ENCODE results near the gene RANBP3L. TPM values are rescaled to one million over a fixed set of nuclear protein-coding genes. Genes with fewer than 3 reads are reported as not detected.

Gene RANBP3L
- total RNA-seq, 2 experiments from 2014 or later, result not detected

- Mint-ChIP-seq H3K36me3 (ENCODE audit: low read depth) (peaks cover 1% of the 10 kb centered on the region), H3K4me1 (no peaks in the 10 kb centered on the region), H3K27ac (no peak overlapping the region), H3K4me3 (no peak overlapping the region), H3K27me3 (no peaks in the 10 kb centered on the region), H3K9me3 (no peaks in the 10 kb centered on the region)
- POLR2A ChIA-PET, result no interaction called here
- DNase-seq, result no peak
- CTCF ChIA-PET, result interaction anchor here (1.2 kb wide), 1 partner anchor 12 kb away, joined by 3 read pairs; no protein-coding TSS in a partner anchor
These were observed 69.2 kb downstream of the RANBP3L start for GRCh38 chr5:36232533-36232932.

- Mint-ChIP-seq H3K9me3 (no peaks in the 10 kb centered on the region), H3K27ac (no peak overlapping the region), H3K36me3 (ENCODE audit: low read depth) (peaks cover 3% of the 10 kb centered on the region), H3K4me3 (no peak overlapping the region), H3K4me1 (no peaks in the 10 kb centered on the region), H3K27me3 (no peaks in the 10 kb centered on the region)
- ChIA-PET CTCF (interaction anchor here (0.8 to 1.8 kb wide), 4 partner anchors 9 to 151 kb away, joined by 3 to 6 read pairs (median 4); partner anchors contain the start of gene NADK2), POLR2A (no interaction called here)
- DNase-seq, result no peak
These were observed 71.4 kb downstream of the RANBP3L start for GRCh38 chr5:36230151-36230790.

DNA sequence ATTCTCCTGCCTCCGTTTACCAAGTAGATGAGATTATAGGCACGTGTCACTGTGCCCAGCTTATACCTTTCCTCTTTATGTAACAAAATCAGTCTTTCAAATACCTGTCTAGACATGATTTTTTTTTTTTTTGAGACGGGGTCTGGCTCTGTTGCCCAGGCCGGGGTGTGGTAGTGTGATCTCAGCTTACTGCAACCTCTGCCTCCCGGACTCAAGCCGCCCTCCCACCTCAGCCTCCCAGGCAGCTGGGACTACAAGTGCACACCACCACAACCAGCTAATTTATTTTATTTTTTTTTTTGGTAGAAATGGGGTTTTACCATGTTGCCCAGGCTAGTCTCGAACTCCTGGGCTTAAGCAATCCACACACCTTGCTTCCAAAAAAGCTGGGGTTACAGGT lies 73.2 kb downstream of the RANBP3L start:
- Mint-ChIP-seq H3K27me3 (no peaks in the 10 kb centered on the region), H3K4me1 (no peaks in the 10 kb centered on the region), H3K4me3 (no peak overlapping the region), H3K9me3 (no peaks in the 10 kb centered on the region), H3K36me3 (ENCODE audit: low read depth) (peaks cover 7% of the 10 kb centered on the region), H3K27ac (no peak overlapping the region)
- CTCF ChIA-PET, result interaction anchor here (0.6 kb wide), 1 partner anchor 164 kb away, joined by 3 read pairs; no protein-coding TSS in a partner anchor
- no peak for DNase-seq
- POLR2A ChIA-PET, result no interaction called here

DNA sequence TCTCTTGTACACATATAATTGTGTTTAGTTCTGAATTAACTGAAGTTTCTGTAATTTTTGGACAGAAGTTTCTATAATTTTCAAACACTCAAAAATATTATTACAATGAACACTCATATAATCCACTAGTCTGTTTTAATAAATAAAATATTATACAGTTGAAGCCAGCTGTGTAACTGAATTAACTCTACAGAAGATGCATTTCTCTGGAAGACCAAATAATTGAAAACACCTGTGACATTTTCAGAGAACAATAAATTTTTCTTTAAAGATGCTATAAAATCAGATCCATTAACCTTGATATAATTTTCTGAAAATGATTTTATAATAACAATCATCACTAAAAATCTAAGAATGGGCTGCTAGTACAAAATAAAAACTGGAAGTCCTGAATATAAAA lies 74.7 kb downstream of the RANBP3L start:
- Mint-ChIP-seq H3K4me3 (no peak overlapping the region), H3K27ac (no peak overlapping the region), H3K27me3 (no peaks in the 10 kb centered on the region), H3K36me3 (ENCODE audit: low read depth) (peaks cover 7% of the 10 kb centered on the region), H3K9me3 (no peaks in the 10 kb centered on the region), H3K4me1 (no peaks in the 10 kb centered on the region)
- no peak for DNase-seq
- CTCF ChIA-PET, result interaction anchor here (0.6 to 1.6 kb wide), 3 partner anchors 14 to 1887 kb away, joined by 3 to 5 read pairs (median 4); partner anchors contain the start of gene NADK2
- POLR2A ChIA-PET, result no interaction called here

- no peak for DNase-seq
- no peaks in the 10 kb centered on the region for H3K4me1 Mint-ChIP-seq
- H3K4me3 Mint-ChIP-seq, result no peak overlapping the region
- ChIA-PET CTCF (no interaction called here), POLR2A (no interaction called here)
- H3K36me3 Mint-ChIP-seq (ENCODE audit: low read depth), result peaks cover 20% of the 10 kb centered on the region
- H3K9me3 Mint-ChIP-seq, result no peaks in the 10 kb centered on the region
- H3K27me3 Mint-ChIP-seq, result no peaks in the 10 kb centered on the region
- H3K27ac Mint-ChIP-seq, result no peak overlapping the region
These were observed 79.1 kb downstream of the RANBP3L start for GRCh38 chr5:36222620-36223019.

GRCh38 chr5:36217988-36218387 lies 83.7 kb downstream of the RANBP3L start:
- H3K36me3 Mint-ChIP-seq (ENCODE audit: low read depth), result peaks cover 18% of the 10 kb centered on the region

DNA sequence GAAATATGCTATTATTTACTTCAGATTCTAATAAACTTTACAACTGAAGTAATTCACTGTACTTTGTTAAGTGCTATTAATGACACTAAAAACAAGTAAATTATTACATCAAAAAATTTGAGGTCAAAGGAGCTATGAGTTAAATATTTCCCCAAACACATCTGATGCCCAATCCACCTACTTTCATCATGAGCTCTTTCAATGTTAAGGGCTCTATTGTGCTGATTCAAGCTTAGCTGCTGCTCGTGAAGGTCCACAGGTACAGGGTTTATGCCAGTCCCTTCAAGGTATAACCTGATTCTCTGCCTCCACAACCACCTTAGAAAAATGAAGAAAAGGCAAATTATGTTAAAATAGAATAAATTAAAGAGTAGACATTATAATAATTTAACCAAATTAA lies 84.1 kb downstream of the RANBP3L start:
- no peaks in the 10 kb centered on the region for H3K27me3 Mint-ChIP-seq
- H3K9me3 Mint-ChIP-seq, result no peaks in the 10 kb centered on the region
- ChIA-PET CTCF (interaction anchor here (1.3 to 1.5 kb wide), 2 partner anchors 10 to 24 kb away, joined by 4 to 9 read pairs; partner anchors contain the start of gene NADK2), POLR2A (no interaction called here)
- DNase-seq, result no peak
- H3K36me3 Mint-ChIP-seq (ENCODE audit: low read depth), result peaks cover 22% of the 10 kb centered on the region
- no peak overlapping the region for H3K27ac Mint-ChIP-seq
- no peaks in the 10 kb centered on the region for H3K4me1 Mint-ChIP-seq
- no peak overlapping the region for H3K4me3 Mint-ChIP-seq

More at GRCh38 chr5:36217988-36218387, 83.7 kb downstream of the RANBP3L start:
- Mint-ChIP-seq H3K9me3 (no peaks in the 10 kb centered on the region), H3K4me3 (no peak overlapping the region), H3K27ac (no peak overlapping the region), H3K27me3 (no peaks in the 10 kb centered on the region), H3K4me1 (no peaks in the 10 kb centered on the region)
- CTCF ChIA-PET, result interaction anchor here (1.2 to 1.5 kb wide), 2 partner anchors 10 to 24 kb away, joined by 3 to 4 read pairs; partner anchors contain the start of gene NADK2
- POLR2A ChIA-PET, result no interaction called here
- DNase-seq, result no peak

GRCh38 chr5:36215910-36216309 lies 85.8 kb downstream of the RANBP3L start:
- Mint-ChIP-seq H3K4me1 (no peaks in the 10 kb centered on the region), H3K27ac (no peak overlapping the region), H3K27me3 (no peaks in the 10 kb centered on the region), H3K4me3 (no peak overlapping the region), H3K36me3 (ENCODE audit: low read depth) (peaks cover 19% of the 10 kb centered on the region), H3K9me3 (no peaks in the 10 kb centered on the region)
- ChIA-PET CTCF (no interaction called here), POLR2A (no interaction called here)
- DNase-seq, result no peak

DNA sequence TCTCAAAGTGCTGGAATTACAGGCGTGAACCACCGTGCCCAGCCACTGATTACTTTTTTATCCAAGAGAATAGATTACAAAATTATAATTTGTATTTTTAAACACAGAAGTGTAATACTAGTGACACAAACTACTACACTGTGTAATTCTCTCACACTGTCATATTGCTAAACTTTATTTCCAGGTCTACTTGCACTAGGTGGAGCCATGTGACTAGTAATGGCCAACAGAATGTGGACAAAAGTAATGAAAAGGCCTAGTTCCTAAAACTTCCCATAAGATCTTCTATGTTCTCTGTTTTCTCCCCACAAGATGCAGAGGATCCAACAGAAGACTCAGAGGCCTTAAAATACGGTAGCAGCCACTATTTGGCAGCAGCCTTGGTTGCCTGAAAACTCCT lies 87.3 kb downstream of the RANBP3L start:
- no peaks in the 10 kb centered on the region for H3K9me3 Mint-ChIP-seq
- H3K36me3 Mint-ChIP-seq (ENCODE audit: low read depth), result peaks cover 14% of the 10 kb centered on the region
- DNase-seq, result no peak
- H3K4me1 Mint-ChIP-seq, result no peaks in the 10 kb centered on the region
- no peaks in the 10 kb centered on the region for H3K27me3 Mint-ChIP-seq
- H3K4me3 Mint-ChIP-seq, result no peak overlapping the region
- ChIA-PET CTCF (interaction anchor here (1.2 kb wide), 1 partner anchor 27 kb away, joined by 3 read pairs; the partner anchor contains the start of gene NADK2), POLR2A (no interaction called here)
- no peak overlapping the region for H3K27ac Mint-ChIP-seq

DNA sequence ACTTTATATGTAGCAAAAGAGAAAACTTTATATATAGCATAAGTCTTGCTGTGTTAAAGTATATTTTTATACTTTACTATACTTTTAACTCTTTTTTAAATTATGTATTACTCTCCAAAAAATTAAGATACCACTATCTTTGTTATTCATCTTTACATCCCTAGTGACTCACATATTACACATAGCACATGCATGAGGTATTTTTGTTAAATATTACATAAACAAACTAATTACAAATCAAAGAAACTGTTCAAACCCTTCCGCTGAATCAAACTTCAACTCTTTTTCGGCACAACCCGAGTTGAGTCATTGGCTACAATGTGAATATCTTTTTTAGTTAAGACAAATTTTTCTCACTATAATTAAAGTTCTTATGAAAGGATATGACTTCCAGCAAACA lies 92.0 kb downstream of the RANBP3L start:
- H3K27ac Mint-ChIP-seq, result no peak overlapping the region
- no peaks in the 10 kb centered on the region for H3K27me3 Mint-ChIP-seq
- no peak for DNase-seq
- ChIA-PET CTCF (interaction anchor here (0.6 kb wide), 1 partner anchor 250 kb away, joined by 3 read pairs; no protein-coding TSS in a partner anchor), POLR2A (no interaction called here)
- H3K4me3 Mint-ChIP-seq, result no peak overlapping the region
- H3K9me3 Mint-ChIP-seq, result no peaks in the 10 kb centered on the region
- no peaks in the 10 kb centered on the region for H3K4me1 Mint-ChIP-seq
- H3K36me3 Mint-ChIP-seq (ENCODE audit: low read depth), result peaks cover 15% of the 10 kb centered on the region

GRCh38 chr5:36208786-36209185 lies 92.9 kb downstream of the RANBP3L start:
- POLR2A ChIA-PET, result no interaction called here
- H3K4me3 Mint-ChIP-seq, result no peak overlapping the region
- CTCF ChIA-PET, result no interaction called here

DNA sequence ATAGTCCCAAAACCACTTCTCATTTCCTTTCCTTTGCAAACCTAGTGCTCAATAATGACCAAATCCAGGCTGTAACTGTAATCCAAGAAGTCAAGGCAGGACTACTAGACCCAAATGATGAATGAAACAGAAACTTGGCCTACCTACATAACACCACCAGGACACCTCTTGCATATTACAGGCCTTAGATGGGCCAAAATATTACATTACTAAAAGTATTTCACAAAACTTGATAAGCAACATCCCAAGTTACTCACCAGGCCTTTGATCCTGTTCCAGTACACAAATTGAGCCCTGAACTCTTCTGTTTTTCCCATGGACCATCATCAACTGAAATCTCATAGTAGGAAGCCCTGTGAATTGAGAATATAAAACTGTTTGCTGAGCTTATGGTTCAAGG lies 94.8 kb downstream of the RANBP3L start:
- CTCF ChIA-PET, result interaction anchor here (0.9 to 1.4 kb wide), 2 partner anchors 11 to 13 kb away, joined by 3 to 4 read pairs; no protein-coding TSS in a partner anchor
- no peaks in the 10 kb centered on the region for H3K27me3 Mint-ChIP-seq

More at GRCh38 chr5:36208786-36209185, 92.9 kb downstream of the RANBP3L start:
- no peaks in the 10 kb centered on the region for H3K9me3 Mint-ChIP-seq
- no peaks in the 10 kb centered on the region for H3K4me1 Mint-ChIP-seq
- peaks cover 15% of the 10 kb centered on the region for H3K36me3 Mint-ChIP-seq (ENCODE audit: low read depth)
- no peaks in the 10 kb centered on the region for H3K27me3 Mint-ChIP-seq
- no peak for DNase-seq
- no peak overlapping the region for H3K27ac Mint-ChIP-seq

GRCh38 chr5:36205329-36205728 lies 96.4 kb downstream of the RANBP3L start:
- H3K4me3 Mint-ChIP-seq, result no peak overlapping the region
- peaks cover 12% of the 10 kb centered on the region for H3K36me3 Mint-ChIP-seq (ENCODE audit: low read depth)
- no peak for DNase-seq
- no peak overlapping the region for H3K27ac Mint-ChIP-seq
- no peaks in the 10 kb centered on the region for H3K4me1 Mint-ChIP-seq
- H3K27me3 Mint-ChIP-seq, result no peaks in the 10 kb centered on the region
- ChIA-PET POLR2A (no interaction called here), CTCF (no interaction called here)
- no peaks in the 10 kb centered on the region for H3K9me3 Mint-ChIP-seq

More for the DNA sequence above, 94.8 kb downstream of the RANBP3L start:
- Mint-ChIP-seq H3K9me3 (no peaks in the 10 kb centered on the region), H3K4me3 (no peak overlapping the region), H3K4me1 (no peaks in the 10 kb centered on the region), H3K27ac (no peak overlapping the region), H3K36me3 (ENCODE audit: low read depth) (peaks cover 12% of the 10 kb centered on the region)
- POLR2A ChIA-PET, result interaction anchor here (0.7 kb wide), 1 partner anchor 11 kb away, joined by 3 read pairs; no protein-coding TSS in a partner anchor
- DNase-seq, result no peak

All from activated CD4-positive, alpha-beta T cell treated with anti-CD3 and anti-CD28 coated beads, Interleukin-2, amount 10 ng/mL, durations not matched to agents 7 days and 5 days (primary cell).